ENCODE data around the gene EPB41. TPM values are rescaled to one million over a fixed set of nuclear protein-coding genes. Genes with fewer than 3 reads are reported as not detected.

Gene EPB41
- total RNA-seq, 1 donor = 42.9 TPM

DNA sequence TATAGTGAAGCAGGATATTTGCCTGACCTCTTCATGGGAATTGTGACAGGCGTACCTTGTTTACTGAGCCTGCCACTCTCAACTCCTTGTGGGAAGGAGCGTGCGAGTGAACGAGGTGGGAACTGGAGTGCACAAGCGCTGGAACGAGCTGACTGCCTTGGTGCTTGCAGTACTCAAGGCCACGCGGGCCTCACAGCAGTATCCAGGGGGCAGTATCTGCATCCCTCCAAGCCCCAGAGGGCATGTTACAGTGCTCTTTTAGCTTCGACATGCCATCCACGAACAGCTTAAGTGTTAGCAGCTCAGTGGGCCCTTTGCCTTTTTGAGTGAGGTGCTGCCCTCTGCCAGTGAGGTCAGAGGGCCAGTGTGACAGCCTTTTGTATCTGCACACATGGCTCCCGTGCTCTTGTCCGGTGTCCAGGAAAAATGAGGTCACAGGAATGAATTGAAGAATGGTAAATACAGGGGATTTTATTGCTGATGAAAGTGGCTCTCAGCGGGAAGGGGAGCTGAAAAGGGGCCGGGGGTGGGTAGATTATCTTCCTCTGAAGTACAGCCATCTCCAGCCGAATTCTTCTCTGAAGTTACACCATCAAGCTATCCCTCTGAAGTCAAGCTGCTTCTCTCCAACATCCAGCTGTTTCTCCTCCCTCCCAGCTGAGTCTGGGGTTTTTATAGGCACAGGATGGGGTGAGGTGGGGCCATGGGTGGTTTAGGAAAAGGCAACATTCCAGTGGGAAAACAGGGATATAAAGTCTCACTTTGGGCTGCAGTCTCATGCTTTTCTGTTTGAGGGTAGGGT, 69.3 kb downstream of the EPB41 start:
- TF ChIP-seq, protein P1, sequence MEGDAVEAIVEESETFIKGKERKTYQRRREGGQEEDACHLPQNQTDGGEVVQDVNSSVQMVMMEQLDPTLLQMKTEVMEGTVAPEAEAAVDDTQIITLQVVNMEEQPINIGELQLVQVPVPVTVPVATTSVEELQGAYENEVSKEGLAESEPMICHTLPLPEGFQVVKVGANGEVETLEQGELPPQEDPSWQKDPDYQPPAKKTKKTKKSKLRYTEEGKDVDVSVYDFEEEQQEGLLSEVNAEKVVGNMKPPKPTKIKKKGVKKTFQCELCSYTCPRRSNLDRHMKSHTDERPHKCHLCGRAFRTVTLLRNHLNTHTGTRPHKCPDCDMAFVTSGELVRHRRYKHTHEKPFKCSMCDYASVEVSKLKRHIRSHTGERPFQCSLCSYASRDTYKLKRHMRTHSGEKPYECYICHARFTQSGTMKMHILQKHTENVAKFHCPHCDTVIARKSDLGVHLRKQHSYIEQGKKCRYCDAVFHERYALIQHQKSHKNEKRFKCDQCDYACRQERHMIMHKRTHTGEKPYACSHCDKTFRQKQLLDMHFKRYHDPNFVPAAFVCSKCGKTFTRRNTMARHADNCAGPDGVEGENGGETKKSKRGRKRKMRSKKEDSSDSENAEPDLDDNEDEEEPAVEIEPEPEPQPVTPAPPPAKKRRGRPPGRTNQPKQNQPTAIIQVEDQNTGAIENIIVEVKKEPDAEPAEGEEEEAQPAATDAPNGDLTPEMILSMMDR (IDR thresholded peaks at IDR 0.05; ENCODE audit: insufficient read depth, low read length) = no peak
- no peak for DNase-seq (ENCODE audit: low read depth)
- no peak overlapping the region for H3K4me3 ChIP-seq (ENCODE audit: low read depth, low read length)

GRCh38 chr1:28984311-28984684, 69.9 kb downstream of the EPB41 start:
- no peak overlapping the region for H3K4me3 ChIP-seq (ENCODE audit: low read depth, low read length)
- no peak for DNase-seq (ENCODE audit: low read depth)
- TF ChIP-seq, protein P1 (IDR thresholded peaks at IDR 0.05; ENCODE audit: insufficient read depth, low read length) = no peak

GRCh38 chr1:28985427-28985826, 71.1 kb downstream of the EPB41 start:
- H3K4me3 ChIP-seq (ENCODE audit: low read depth, low read length) = no peak overlapping the region
- no peak for DNase-seq (ENCODE audit: low read depth)
- TF ChIP-seq, protein P1 (IDR thresholded peaks at IDR 0.05; ENCODE audit: insufficient read depth, low read length) = no peak

- TF ChIP-seq, protein P1 (IDR thresholded peaks at IDR 0.05; ENCODE audit: insufficient read depth, low read length) = no peak
- DNase-seq (ENCODE audit: low read depth) = peak; percentile 37
- no peak overlapping the region for H3K4me3 ChIP-seq (ENCODE audit: low read depth, low read length)
Measured at GRCh38 chr1:28986306-28986910, 72.0 kb downstream of the EPB41 start.

GRCh38 chr1:29002792-29003191, 88.4 kb downstream of the EPB41 start:
- no peak overlapping the region for H3K4me3 ChIP-seq (ENCODE audit: low read depth, low read length)
- no peak for DNase-seq (ENCODE audit: low read depth)
- TF ChIP-seq, protein P1 (IDR thresholded peaks at IDR 0.05; ENCODE audit: insufficient read depth, low read length) = no peak

DNA sequence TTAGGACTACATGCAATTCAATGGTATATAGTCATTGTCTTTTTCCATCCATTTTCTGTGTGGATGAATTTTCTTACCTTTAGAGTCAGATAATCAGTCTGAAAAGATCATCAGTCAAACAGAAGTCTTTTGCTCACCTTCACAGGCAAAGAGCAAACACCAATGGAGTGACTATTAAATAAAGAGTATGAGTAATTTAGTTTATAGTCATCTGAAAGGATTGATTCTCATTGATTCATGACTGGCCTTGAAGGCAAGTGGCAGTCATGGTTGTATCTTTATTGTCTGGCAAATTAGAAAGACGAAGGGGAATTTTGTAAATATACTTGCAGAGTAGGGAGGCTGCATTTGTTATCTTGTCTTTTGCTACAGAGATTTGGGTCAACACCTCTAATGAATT, 89.9 kb downstream of the EPB41 start:
- TF ChIP-seq, protein P1 (IDR thresholded peaks at IDR 0.05; ENCODE audit: insufficient read depth, low read length) = no peak
- no peak overlapping the region for H3K4me3 ChIP-seq (ENCODE audit: low read depth, low read length)
- DNase-seq (ENCODE audit: low read depth) = no peak
